ENCODE results near the gene B4GALT4. TPM values are rescaled to one million over a fixed set of nuclear protein-coding genes. Genes with fewer than 3 reads are reported as not detected.

Gene B4GALT4
- total RNA-seq, 1 experiment from 2014 or later, result 8.5 TPM

DNA sequence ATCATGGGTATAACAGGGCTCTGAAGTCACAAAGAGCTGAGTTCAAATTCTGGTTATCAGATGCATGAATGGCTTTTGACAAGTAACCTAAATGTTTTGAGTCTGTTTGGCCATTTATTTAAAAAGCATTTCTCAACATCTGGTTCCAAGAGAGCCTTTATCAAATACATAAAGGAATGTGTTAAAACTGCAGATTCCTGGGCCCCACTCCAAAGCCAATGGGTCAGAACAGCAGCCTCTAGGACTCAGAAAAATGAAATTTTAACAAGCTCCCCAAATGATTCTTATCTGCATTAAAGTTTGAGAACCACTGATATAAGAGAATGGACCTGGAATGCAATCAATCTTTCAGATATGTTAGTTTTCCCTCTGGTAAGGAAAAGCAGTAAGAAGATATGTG, 3.4 kb downstream of the B4GALT4 start:
- no peak for DNase-seq (ENCODE audit: low spot score)

GRCh38 chr3:119236756-119237155, 3.9 kb downstream of the B4GALT4 start:
- DNase-seq (ENCODE audit: low spot score), result no peak

- DNase-seq (ENCODE audit: low spot score), result no peak
Measured at GRCh38 chr3:119235151-119235550, 5.5 kb downstream of the B4GALT4 start.

DNA sequence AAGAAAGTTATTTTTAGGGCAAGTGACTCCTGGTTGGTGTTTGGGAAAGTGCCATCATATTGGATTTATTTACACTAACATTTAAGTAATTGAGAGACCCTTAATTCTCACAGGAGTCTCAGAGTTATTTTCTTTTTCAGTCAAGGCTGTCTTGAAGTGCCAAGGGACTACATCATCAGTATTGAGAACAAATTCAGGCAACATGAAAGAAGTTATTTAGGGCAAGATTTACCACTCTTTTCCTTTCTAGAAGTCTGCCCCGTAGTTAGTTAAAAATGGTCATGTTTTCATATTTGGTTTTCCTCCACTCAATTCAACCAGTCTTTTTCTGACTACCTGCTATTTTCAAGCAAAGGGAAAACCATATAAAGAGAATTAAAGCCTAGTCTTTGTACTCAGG, 6.1 kb downstream of the B4GALT4 start:
- no peak for DNase-seq (ENCODE audit: low spot score)

- DNase-seq (ENCODE audit: low spot score), result no peak
Measured at GRCh38 chr3:119230745-119231144, 9.9 kb downstream of the B4GALT4 start.

DNA sequence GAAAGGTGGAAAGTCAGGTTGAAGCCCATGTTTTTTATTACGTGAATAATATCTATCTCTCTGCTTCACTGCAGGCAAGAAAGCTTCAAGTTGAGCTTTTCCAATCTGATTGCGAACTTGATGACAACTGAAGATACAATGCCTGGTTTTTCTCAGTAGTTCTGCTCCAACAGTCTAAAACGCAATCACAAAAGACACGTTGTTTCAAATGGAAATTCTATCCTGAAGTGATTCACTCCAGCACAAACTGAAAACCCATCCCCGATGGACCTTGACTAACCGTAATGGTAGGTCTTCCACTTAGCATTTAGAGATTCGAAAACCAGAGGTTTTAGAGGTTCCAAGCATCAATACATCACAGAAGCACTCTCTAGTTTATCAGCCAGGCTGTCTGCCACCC, 10.6 kb downstream of the B4GALT4 start:
- no peak for DNase-seq (ENCODE audit: low spot score)

DNA sequence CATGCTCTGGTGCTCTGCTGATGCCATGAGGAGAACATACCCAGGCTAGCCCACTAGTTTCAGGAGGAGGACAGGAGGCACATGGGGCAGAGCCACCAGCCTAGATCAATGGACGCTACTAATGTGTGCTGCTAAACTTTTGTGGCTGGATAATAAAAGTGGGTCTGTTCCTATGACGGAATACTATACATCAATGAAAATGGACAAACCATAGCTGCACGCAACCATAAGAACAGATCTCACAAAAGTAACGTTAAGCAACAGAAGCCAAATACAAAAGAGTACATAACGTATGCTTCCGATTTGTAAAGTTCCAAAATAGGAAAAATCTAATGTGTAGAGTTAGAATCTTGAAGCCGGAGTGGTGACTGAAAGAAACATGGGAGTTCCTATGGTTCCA, 11.5 kb downstream of the B4GALT4 start:
- no peak for DNase-seq (ENCODE audit: low spot score)

DNA sequence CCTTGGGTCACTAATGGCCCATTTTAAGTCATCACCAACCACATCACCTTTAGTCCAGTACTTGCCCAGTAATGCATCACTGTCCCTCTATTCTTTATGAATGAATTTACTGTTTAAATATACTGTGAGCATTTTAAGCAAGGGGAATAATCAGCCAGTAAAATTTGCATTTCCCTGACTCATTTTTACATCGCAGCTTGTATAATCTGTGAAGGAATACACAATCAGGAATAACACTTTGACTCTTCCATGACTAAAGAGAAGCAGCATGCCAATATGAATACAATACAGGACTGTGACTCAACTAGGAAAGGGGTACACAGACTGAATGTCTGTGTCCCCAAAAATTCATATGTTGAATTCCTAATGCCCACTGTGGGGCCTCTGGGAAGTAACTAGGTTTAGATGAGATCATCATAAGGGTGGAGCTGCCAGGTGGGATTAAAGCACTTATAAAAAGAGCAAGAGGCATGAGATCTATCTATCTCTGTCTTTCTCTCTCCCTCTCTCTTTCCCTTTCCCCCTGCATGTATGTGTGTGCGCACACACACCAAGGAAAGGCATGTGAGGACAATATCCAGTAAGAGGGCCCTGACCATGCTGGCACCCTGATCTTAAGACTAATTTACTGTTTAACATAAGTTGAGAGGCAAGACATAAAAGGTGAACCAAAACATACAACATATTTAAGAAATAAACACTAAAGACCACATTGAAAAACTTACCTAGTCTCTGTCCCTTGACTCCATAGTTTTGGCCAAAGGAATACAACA, 12.1 kb downstream of the B4GALT4 start:
- DNase-seq (ENCODE audit: low spot score), result no peak

- DNase-seq (ENCODE audit: low spot score), result no peak
Measured at GRCh38 chr3:119227070-119227850, 13.4 kb downstream of the B4GALT4 start.

DNA sequence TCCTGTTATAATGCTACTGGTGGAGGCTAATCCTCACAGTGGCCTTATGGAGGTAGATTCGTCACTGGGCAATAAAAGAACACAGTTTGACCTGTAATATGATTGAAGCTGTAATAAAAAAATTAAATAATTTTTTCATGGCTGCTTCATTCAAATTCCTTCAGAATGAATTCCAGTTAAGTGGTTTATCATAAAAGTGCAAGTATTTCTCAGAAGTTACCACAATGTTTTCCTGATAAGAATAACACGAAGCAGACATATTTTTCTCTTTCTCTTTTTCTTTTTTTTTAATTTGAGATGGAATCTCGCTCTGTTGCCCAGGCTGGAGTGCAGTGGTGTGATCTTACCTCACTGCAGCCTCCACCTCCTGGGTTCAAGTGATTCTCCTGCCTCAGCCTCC, 15.6 kb downstream of the B4GALT4 start:
- no peak for DNase-seq (ENCODE audit: low spot score)

DNA sequence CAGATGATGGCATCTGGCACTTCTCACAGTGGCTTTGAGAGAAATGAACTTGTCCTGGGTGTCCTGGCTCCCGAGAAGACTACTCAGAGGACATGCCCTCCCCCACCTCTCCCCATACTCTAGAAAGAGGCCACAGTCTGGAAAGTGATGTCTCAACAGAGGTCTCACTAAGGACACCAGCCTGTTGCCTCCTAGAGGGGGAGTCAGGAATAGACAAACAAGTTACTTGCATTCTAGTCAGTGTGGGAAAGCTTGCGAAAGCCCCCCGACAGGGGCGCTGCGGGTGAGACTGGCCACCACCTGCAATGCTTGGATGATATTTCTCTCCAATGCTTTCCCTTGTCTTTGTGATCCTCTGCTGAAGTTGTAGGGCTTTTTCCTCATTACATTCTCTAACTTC, 17.2 kb downstream of the B4GALT4 start:
- DNase-seq (ENCODE audit: low spot score), result no peak

GRCh38 chr3:119222391-119222790, 18.3 kb downstream of the B4GALT4 start:
- DNase-seq (ENCODE audit: low spot score), result no peak

GRCh38 chr3:119221779-119222320, 18.8 kb downstream of the B4GALT4 start:
- no peak for DNase-seq (ENCODE audit: low spot score)

DNA sequence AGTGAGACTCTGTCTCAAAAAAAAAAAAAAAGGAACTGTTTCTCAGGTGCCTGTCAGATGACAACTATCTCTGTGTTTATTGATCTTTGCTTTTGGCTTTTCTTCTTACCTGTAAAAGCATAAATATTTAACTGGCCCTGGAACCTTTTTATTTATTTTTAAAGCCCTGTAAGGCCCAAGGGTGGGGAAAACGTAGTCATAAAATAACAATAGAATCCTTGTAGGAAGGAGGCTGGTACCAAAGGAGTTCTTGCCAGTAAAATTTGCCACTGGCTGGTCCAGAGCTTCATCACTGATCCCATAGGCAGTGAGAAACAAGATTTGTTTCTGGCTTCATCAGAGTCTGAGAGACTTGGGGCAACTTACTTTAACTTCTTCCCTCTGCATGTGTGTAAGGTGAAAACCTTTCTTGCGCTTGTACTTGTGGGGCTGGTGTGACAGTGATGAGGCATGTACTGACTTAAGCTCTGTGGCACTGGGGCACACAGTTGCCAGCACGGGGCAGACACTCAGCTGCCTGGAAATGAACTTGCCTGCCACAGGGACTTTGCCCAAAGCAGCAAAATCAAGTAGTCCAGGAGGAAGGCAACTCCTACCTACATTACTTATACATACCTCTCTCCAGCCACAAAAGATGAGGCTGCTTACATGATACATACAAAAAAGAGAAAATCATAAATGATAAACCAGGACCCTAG, 19.6 kb downstream of the B4GALT4 start:
- peak; percentile 16 for DNase-seq (ENCODE audit: low spot score)

DNA sequence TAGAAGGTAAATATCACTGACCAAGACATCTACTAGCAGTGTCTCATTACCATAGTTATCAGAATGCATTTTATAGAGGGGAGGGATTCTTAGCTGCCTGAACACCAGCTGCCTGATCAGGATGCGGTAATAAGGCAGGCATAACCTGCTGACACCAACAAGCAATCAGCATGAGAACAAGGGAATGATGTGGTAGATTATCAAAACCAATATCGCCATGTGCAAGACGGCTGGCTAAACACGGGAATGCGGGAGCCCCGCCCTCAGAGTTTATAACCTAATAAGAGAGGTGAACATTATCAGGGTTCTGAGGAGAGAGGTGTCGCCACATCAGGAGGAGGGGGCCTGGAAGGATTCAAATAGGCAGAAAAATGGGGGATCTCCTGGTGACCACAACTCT, 20.5 kb downstream of the B4GALT4 start:
- no peak for DNase-seq (ENCODE audit: low spot score)

DNA sequence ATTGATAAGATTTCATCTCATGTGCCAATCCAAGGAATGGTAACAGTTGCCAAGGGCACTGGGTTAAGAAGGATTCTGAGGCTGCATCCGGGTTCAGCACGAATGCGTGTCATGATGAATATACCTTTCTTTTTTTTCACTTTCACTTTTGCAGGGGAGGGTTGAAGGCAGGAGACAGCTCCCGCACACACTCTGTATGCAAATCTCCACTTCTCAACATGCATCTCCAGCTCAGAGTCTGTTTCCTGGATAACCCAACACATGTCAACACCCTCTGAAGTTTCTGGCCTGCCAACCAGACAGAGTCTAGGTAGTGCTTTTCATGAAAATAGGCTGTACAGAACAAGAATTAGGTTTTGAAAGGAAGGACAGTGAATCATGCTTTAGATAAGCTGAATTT, 21.6 kb downstream of the B4GALT4 start:
- DNase-seq (ENCODE audit: low spot score), result no peak

DNA sequence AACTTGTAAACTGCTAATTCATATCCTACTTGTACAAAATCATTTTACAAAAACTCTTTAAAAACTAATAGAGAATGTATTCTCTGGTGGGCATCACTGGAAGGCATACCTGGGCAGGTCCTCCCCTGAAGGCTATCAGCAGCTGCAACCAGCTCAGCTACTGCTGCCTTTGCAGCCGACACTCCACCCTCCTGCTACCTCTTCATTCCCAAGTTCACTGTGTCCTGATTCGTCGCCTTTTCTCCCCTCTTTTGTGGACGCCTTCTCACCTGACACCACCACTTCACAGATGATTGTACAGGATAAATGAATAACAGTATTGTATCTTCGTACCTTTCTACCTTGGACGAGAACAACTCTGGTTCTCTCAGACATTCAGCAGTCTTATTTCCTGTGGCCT, 28.9 kb downstream of the B4GALT4 start:
- DNase-seq (ENCODE audit: low spot score), result no peak

- peak; percentile 54 for DNase-seq (ENCODE audit: low spot score)
Measured at GRCh38 chr3:119211193-119211592, 29.5 kb downstream of the B4GALT4 start.

GRCh38 chr3:119207512-119207875, 33.2 kb downstream of the B4GALT4 start:
- no peak for DNase-seq (ENCODE audit: low spot score)

DNA sequence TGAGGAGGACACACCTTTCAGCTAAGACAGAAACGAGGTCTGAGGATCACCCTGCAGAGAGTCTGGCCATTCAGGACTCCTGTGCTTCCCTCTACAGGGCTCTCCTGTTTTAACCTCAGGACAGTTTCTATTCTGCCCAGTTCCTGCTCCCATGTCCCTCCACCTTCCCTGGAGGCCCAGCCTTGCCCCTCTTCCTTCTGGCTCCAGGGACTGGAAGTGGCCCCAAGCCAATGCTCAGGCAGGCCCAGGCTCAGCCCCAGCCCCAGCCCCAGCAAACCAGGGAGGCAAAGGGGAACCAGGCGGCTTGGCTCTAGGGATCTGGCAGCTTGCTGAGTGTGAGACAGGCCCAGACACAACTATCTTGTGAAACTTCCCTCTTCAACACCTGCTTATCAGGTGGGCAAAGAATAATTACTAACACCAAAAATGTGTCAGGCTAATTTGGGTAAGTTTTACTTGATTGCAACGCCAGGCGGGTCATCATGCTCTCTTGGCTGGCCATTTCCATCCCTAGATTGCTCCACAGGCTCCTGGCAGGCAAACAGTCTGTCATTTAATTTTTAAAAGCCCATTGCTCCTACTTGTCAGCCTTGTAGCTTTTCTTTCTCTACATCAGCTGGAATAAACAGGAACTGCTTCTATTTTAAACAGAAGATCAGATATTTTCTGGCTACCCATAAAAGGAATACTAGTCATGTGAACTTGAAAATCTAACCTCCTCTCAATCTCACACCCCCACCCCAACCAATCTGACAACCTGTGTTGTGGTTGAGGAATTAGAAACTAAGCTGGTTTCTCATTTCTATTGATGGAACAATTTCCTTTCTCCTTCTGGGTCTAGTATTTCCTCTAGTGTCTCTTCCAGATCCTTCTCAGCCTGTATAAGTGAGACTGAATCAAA, 33.8 kb downstream of the B4GALT4 start:
- DNase-seq (ENCODE audit: low spot score), result no peak

- DNase-seq (ENCODE audit: low spot score), result no peak
Measured at GRCh38 chr3:119205685-119206084, 35.0 kb downstream of the B4GALT4 start.
